Thymus (tissue), 11 donors: Measurements from ENCODE around the gene ZDHHC8. TPM values are rescaled to one million over a fixed set of nuclear protein-coding genes. Genes with fewer than 3 reads are reported as not detected.

ENCODE experiments used
- DNase-seq, 9 donors: peaks; one replicate each; pipeline ENCODE4 v3.0.0-alpha.2; 2013; ENCODE audit warnings: low spot score in 9 of 9, low read depth in 6 of 9, missing footprints in 1 of 9
- H3K27ac ChIP-seq, 2 donors: one replicate each; pipeline ENCODE4 v1.5.1; 2013; ENCODE audit warnings: control low read depth in 1 of 2, low read depth in 1 of 2, low read length in 1 of 2, mild to moderate bottlenecking in 1 of 2, moderate library complexity in 1 of 2
- H3K27me3 ChIP-seq, 2 donors: one replicate each; pipeline ENCODE4 v1.5.1; 2013; ENCODE audit warnings: low read length in 1 of 2; ENCODE audit not compliant: control insufficient read depth in 2 of 2, insufficient read depth in 1 of 2
- H3K36me3 ChIP-seq, 2 donors: one replicate each; pipeline ENCODE4 v1.5.1; 2013; ENCODE audit warnings: low read length in 1 of 2, mild to moderate bottlenecking in 1 of 2, moderate library complexity in 1 of 2; ENCODE audit not compliant: control insufficient read depth in 2 of 2, insufficient read depth in 2 of 2
- H3K4me1 ChIP-seq, 2 donors: one replicate each; pipeline ENCODE4 v1.5.1; 2013; ENCODE audit warnings: low read length in 2 of 2; ENCODE audit not compliant: control insufficient read depth in 2 of 2, insufficient read depth in 2 of 2
- H3K4me3 ChIP-seq, 2 donors: one replicate each; pipeline ENCODE4 v1.5.1; 2013; ENCODE audit warnings: low read length in 2 of 2, control low read depth in 1 of 2, mild to moderate bottlenecking in 1 of 2
- H3K9me3 ChIP-seq, 2 donors: one replicate each; pipeline ENCODE4 v1.5.1; 2013; ENCODE audit warnings: low read length in 1 of 2, mild to moderate bottlenecking in 1 of 2; ENCODE audit not compliant: control insufficient read depth in 2 of 2, insufficient read depth in 1 of 2
- WGBS: extraction: QIAGEN DNeasy Blood & Tissue Kit; methylation state at CpG from one replicate; pipeline ENCODE4 v1.1.7; 2013; 5-methylcytosine and 5-hydroxymethylcytosine counted together
- polyA plus RNA-seq: library from polyadenylated mRNA; stranded (reverse); fragments of 200-250 nt; gene quantifications from one replicate; pipeline ENCODE4 v1.2.3, GENCODE V29; 2013
- total RNA-seq: library from RNA; stranded (reverse); fragments of 120-200 nt; gene quantifications from one replicate; pipeline ENCODE4 v1.2.4, GENCODE V29; 2013
- donor health status: healthy.

The ZDHHC8 gene
- total and polyA plus RNA-seq, 2 donors: 7.2 to 35.1 TPM

DNA sequence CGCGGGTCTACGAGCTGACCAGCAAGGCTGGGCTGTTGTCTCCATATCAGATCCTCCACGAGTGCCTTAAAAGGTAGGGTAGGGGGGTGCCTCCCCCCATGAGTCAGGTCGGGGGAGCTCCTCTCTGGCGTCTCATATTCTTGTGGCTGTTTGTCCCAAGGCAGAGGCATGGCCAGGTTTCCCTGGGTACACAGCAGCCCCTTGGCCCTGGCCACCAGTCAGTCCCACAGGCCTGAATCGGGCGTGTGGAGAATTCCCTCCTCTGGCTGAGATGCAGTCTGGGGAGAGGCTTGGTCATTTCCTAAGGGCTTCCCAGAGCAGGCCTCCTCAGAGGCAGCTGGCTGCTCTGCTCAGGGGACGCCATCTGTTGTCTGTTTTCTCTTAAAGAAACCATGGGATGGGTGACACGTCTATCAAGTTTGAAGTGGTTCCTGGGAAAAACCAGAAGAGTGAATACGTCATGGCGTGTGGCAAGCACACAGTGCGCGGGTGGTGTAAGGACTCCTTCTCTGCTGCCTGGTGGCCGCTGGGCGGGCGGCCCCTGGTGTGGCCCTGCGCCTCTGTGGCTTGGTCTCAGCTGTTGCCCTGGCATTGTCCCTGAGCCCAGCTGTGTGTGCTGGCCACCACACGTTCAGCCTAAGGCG, 25.3 kb upstream of the ZDHHC8 start:
- Histone ChIP-seq H3K4me1 (peaks cover 12 to 33% of the 10 kb centered on the region in 2 donors), H3K27me3 (no peaks in the 10 kb centered on the region), H3K4me3 (no peak overlapping the region), H3K9me3 (no peaks in the 10 kb centered on the region), H3K27ac (no peak overlapping the region), H3K36me3 (peaks cover 80 to 85% of the 10 kb centered on the region in 2 donors)
- WGBS: 94% methylated on average over 20 of the region's 20 CpGs
- DNase-seq: no peak

DNA sequence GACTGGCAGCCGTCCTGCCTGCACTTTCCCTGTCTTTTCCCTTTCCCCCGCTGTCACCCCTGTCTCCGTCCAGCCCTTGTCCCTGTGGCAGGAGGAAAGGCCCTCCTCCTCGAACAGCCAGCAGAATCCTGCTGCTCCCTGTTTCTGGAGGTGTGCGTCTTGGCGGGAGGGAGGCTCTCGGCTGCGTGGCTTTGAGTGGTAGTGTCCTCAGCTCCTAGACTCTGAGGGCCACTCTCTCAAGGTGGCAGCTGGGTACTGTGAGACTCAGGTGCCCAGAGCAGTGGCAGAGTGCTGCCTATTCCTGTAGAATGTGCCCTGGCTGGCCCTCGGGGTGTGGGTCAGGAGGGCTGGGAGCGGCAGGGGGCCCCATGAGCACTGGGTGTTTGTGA, 24.8 kb upstream of the ZDHHC8 start:
- H3K9me3 ChIP-seq: no peaks in the 10 kb centered on the region
- no peaks in the 10 kb centered on the region for H3K27me3 ChIP-seq
- no peak overlapping the region for H3K4me3 ChIP-seq
- WGBS: over 99% methylated on average over 10 of the region's 10 CpGs
- peaks cover 13 to 33% of the 10 kb centered on the region in 2 donors for H3K4me1 ChIP-seq
- DNase-seq: no peak
- peaks cover 78 to 88% of the 10 kb centered on the region in 2 donors for H3K36me3 ChIP-seq
- H3K27ac ChIP-seq: no peak overlapping the region

DNA sequence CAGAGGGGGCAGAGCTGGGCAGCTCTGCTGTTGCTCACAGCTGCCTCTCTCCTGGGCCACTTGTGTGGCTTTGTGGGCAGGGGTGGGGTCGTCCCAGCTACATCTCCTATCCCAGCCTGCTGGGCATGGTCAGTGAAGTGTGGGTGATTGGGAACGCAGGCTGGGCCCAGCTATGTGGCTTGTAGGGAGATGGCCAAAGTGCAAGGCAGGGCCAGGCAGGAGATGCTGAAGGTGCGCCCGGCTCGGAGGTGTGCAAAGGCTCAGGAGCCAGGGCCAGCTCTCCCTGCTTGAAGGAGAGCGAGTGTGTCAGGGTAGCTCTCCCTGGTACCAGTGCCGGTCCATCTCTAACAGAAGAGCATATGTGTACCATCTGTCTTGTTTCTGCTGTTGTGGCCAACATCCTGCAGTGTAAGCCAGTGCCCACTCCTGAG, 24.1 kb upstream of the ZDHHC8 start:
- no peaks in the 10 kb centered on the region for H3K27me3 ChIP-seq
- DNase-seq: no peak
- whole genome bisulfite sequencing: 93% methylated on average over 7 of the region's 7 CpGs
- no peak overlapping the region for H3K4me3 ChIP-seq
- peaks cover 20 to 35% of the 10 kb centered on the region in 2 donors for H3K4me1 ChIP-seq
- H3K9me3 ChIP-seq: no peaks in the 10 kb centered on the region
- H3K27ac ChIP-seq: no peak overlapping the region
- H3K36me3 ChIP-seq: peaks cover 78 to 89% of the 10 kb centered on the region in 2 donors

DNA sequence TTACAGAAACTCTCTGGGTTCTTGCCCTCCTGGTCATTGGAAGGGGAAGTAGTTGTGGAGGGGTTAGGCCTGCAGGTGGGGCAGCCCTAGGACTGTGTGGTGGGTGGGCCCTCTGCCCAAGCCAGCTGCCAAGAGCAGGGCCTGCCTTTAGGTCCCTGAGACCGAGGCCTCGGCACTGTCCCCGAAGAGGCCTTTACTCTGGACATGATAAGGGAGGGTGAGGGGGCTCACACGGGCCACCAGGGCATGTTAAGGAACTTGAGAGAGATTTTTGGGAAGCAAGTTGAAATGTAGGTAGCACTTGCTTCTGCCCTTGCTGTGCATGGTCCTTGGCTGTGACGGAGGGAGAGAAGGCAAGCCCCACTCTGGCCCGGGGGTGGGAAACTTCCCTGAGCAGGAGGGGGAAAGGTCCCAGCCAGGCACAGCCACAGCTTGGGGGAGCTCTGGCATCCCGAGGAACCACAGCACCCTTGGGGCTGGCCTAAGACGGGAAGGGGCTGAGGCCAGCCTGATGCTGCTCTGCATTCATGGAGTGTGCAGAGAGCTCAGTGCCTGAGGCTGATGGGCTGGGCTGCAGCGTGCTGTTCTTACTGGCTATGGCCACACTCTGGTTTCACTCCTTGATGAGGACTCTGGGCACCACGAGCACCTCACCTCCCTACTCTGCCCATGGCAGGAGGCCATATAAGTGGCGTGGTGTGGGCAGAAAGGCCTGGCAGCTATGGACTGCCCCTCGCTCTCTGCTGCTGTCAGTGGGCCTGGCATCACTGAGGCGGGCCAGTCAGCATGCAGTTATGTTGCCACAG, 23.4 kb upstream of the ZDHHC8 start:
- H3K9me3 ChIP-seq: no peaks in the 10 kb centered on the region
- WGBS: 96% methylated on average over 13 of the region's 13 CpGs
- H3K36me3 ChIP-seq: peaks cover 83 to 92% of the 10 kb centered on the region in 2 donors
- no peak overlapping the region for H3K4me3 ChIP-seq
- H3K27ac ChIP-seq: no peak overlapping the region
- peaks cover 27 to 39% of the 10 kb centered on the region in 2 donors for H3K4me1 ChIP-seq
- H3K27me3 ChIP-seq: no peaks in the 10 kb centered on the region
- no peak for DNase-seq

DNA sequence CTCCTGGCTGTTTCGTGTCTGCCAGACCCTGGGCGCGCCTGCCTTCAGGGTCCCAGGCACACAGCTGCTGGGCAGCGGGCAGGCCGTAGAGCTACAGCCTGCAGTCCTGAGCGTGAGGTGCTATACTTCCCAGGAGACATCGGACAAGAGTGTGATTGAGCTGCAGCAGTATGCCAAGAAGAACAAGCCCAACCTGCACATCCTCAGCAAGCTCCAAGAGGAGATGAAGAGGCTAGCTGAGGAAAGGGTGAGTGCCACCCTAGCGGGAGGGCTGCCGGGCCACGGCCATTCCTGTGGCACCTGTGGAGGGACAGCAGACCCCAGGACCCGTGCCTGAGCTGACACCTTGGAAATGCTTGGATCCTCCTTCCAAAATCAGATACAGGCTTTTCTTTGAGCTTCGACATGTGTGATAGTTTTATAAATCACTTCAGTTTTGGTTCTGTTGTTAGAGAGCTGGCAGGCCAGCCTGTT, 22.8 kb upstream of the ZDHHC8 start:
- no peak overlapping the region for H3K27ac ChIP-seq
- 99% methylated on average over 12 of the region's 12 CpGs for WGBS
- H3K9me3 ChIP-seq: no peaks in the 10 kb centered on the region
- H3K36me3 ChIP-seq: peaks cover 88 to 93% of the 10 kb centered on the region in 2 donors
- H3K27me3 ChIP-seq: no peaks in the 10 kb centered on the region
- no peak overlapping the region for H3K4me3 ChIP-seq
- H3K4me1 ChIP-seq: peaks cover 27 to 39% of the 10 kb centered on the region in 2 donors
- no peak for DNase-seq

DNA sequence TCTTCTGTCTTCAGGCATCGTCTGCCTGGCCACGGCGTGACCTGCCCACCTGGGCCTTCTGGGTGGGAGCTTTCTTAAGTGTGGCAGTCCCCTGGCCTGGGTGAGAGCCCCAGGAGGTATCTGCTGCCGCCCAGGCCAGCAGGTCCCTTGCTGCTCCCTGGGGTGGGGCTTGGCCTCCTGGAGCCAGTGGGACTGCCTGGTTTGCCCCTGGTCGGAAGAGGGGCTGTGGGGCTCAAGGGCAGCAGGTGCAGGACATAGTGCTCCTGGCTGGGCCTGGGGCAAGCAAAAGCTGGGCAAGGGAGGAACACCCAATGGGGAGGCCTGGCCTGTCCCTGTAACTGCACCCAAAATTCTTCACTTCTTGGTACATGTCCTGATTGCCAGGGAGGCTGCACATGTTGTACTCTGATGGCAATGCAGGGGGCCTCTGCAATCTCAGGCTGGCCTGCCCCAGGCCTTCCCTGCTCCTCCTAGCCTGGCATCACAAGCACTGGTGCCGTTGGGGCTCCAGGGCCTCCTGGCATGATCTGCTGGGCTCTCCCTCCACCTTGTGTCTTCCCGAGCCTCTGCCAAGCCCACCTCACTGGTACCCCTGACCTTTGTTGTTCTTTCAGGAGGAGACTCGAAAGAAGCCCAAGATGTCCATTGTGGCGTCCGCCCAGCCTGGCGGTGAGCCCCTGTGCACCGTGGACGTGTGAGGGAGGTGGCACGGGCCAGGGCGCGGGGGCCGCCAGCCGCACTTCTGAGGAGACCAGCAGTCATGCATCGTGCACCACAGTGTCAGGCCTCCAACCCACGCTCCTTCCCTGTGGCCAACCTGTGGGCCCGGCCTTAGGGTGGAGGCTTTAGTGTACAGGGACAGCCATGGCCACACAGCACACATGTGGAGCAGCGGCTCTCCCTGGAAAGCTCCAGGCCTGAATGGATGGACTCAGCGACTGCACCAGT, 21.9 kb upstream of the ZDHHC8 start:
- DNase-seq: no peak
- peaks cover 27 to 44% of the 10 kb centered on the region in 2 donors for H3K4me1 ChIP-seq

DNA sequence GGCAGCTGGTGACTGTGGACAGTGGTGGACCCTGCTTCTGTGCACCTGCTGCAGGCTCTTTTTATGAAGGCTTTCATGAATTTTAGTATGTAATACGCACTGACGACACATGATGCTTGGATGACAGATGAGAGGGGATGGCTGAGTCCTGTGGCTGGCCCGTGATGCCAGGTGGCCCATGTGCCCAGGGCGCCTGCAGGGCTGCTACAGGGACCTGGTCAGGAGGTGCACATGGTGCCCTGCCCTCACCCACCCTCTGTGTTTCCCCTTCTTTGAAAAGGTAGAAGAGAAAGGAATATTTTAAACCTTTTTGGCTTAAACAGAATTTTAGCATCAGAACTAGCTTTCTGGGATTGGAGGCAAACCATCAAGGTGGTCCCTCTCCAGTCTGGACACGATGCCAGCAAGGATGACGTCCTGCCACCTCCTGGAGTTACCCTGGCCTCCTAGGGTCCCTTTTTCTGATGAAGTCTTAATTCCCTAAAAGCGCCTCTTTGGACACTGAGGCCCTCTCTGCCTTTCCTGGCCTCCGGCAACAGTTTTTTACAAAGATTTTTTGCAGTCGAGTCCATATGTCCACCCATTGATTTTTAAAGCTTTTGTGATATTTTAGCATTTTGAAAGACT, 21.1 kb upstream of the ZDHHC8 start:
- Histone ChIP-seq H3K27ac (peak overlapping the region; percentile 84 to 93), H3K36me3 (peaks cover 90 to 96% of the 10 kb centered on the region in 2 donors), H3K4me3 (no peak overlapping the region), H3K27me3 (no peaks in the 10 kb centered on the region), H3K4me1 (peaks cover 29 to 46% of the 10 kb centered on the region in 2 donors), H3K9me3 (no peaks in the 10 kb centered on the region)
- 95% methylated on average over 9 of the region's 9 CpGs for WGBS
- no peak for DNase-seq

More for the DNA sequence above, 21.9 kb upstream of the ZDHHC8 start:
- no peak overlapping the region for H3K4me3 ChIP-seq
- no peaks in the 10 kb centered on the region for H3K27me3 ChIP-seq
- 97% methylated on average over 23 of the region's 23 CpGs for WGBS
- H3K9me3 ChIP-seq: no peaks in the 10 kb centered on the region
- H3K27ac ChIP-seq: peak overlapping the region in 1 of 2 donors; percentile 93
- H3K36me3 ChIP-seq: peaks cover 90 to 96% of the 10 kb centered on the region in 2 donors

DNA sequence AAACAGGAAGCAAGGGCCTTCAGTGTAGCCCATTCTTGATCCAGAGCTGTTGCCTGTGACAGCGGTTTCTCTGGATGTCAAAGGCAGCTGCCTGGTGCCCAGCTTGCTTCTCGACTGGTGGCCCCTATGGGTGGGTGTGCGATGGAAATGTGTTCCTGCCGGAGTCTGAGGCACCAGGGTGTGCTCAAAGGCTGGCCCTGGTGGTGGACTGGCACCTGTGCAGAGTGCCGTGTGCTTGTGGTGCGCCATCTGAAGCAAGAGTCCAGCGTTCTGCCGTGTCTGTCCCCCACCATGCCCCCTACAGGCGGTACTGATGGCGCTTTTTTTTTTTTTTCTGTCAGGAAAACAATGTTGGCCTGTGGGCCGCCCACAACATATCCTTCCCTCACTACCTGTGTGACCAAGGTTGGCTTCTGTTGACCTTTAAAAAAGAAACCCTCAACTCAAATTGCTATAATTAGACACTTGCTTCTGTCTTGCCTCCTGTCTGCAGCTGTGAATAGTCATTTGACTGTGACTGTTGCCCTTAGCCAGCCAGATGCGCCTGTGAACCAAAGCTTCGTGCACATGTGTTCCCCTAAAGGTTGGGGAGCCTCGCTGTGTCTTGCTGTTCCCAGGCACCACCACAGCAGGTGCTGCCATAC, 20.4 kb upstream of the ZDHHC8 start:
- peaks cover 88 to 95% of the 10 kb centered on the region in 2 donors for H3K36me3 ChIP-seq
- H3K9me3 ChIP-seq: no peaks in the 10 kb centered on the region
- no peak overlapping the region for H3K4me3 ChIP-seq
- peaks cover 36 to 53% of the 10 kb centered on the region in 2 donors for H3K4me1 ChIP-seq
- peak in 8 of 9 donors; percentile 58 to 94 (median 82) for DNase-seq
- H3K27ac ChIP-seq: peak overlapping the region; percentile 84 to 93
- 23% methylated on average over 14 of the region's 14 CpGs for WGBS
- H3K27me3 ChIP-seq: no peaks in the 10 kb centered on the region
